Large intestine (tissue), 3 donors: ENCODE results near the gene TSKU. TPM values are rescaled to one million over a fixed set of nuclear protein-coding genes. Genes with fewer than 3 reads are reported as not detected.

Experiments used
- DNase-seq, 2 donors: peaks; one replicate each; pipeline versions ENCODE4 v3.0.0 to v3.0.0-alpha.2; 2013
- H3K27ac ChIP-seq: one replicate; pipeline ENCODE4 v1.5.1; 2013; ENCODE audit warnings: low read length
- H3K27me3 ChIP-seq: 2 replicates; pipeline ENCODE4 v1.6.1; 2013; ENCODE audit warnings: low read length; ENCODE audit not compliant: control insufficient read depth, insufficient read depth
- H3K36me3 ChIP-seq: 2 replicates; pipeline ENCODE4 v1.6.1; 2013; ENCODE audit warnings: low read length; ENCODE audit not compliant: control insufficient read depth, insufficient read depth
- H3K4me1 ChIP-seq: one replicate; pipeline ENCODE4 v1.6.1; 2013; ENCODE audit warnings: low read length; ENCODE audit not compliant: control insufficient read depth, insufficient read depth
- H3K4me3 ChIP-seq: one replicate; pipeline ENCODE4 v1.5.1; 2013; ENCODE audit warnings: low read length
- H3K9me3 ChIP-seq: one replicate; pipeline ENCODE4 v1.6.1; 2013; ENCODE audit warnings: mild to moderate bottlenecking, low read depth, low read length, moderate library complexity; ENCODE audit not compliant: control insufficient read depth
- WGBS: methylation state at CpG from one replicate; pipeline ENCODE4 v1.1.5; 2013; ENCODE audit warnings: low lambda C conversion rate; ENCODE audit not compliant: insufficient coverage; 5-methylcytosine and 5-hydroxymethylcytosine counted together
- polyA plus RNA-seq: library from polyadenylated mRNA; unstranded; fragments of 120-200 nt; gene quantifications from one replicate; pipeline ENCODE4 v1.2.1, GENCODE V29; 2013

TSKU gene
- polyA plus RNA-seq, 1 donor: 26.6 TPM

- H3K27ac ChIP-seq: no peak overlapping the region
- H3K4me1 ChIP-seq: peaks cover 59% of the 10 kb centered on the region
- WGBS: no CpG with 5 or more reads among the region's 20 CpGs
- no peaks in the 10 kb centered on the region for H3K27me3 ChIP-seq
- H3K4me3 ChIP-seq: no peak overlapping the region
- H3K36me3 ChIP-seq: peaks cover 25% of the 10 kb centered on the region
- no peaks in the 10 kb centered on the region for H3K9me3 ChIP-seq
- peak; percentile 49 to 73 for DNase-seq
These were observed 13.5 kb downstream of the TSKU start for GRCh38 chr11:76796511-76797198.

GRCh38 chr11:76797341-76798201 lies 14.4 kb downstream of the TSKU start:
- no peak for DNase-seq
- H3K4me1 ChIP-seq: peaks cover 52% of the 10 kb centered on the region

DNA sequence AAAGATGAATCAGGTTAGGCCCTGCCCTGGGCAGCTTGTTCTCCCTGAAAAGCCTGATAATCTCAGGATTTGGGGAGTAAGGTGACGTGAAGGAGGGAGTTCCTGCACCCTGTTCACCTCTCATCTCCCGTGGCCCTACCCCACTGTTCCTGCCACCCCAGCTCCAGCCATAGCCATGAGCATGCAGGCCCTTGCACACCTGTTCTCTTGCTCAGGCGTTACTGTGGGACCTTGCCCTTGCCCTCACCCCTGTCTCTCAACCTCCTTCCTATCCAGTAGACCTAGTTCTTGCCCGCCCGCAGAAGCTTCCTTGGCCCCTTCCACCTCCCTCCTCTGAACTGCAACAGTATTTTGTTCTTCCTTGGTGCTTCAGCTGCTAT lies 15.0 kb downstream of the TSKU start:
- Histone ChIP-seq H3K27me3 (no peaks in the 10 kb centered on the region), H3K36me3 (peaks cover 25% of the 10 kb centered on the region), H3K27ac (no peak overlapping the region), H3K4me1 (peaks cover 50% of the 10 kb centered on the region), H3K9me3 (no peaks in the 10 kb centered on the region), H3K4me3 (no peak overlapping the region)
- DNase-seq: no peak
- 83% methylated on average over 1 of the region's 5 CpGs for WGBS

More at GRCh38 chr11:76797341-76798201, 14.4 kb downstream of the TSKU start:
- H3K36me3 ChIP-seq: peaks cover 25% of the 10 kb centered on the region
- WGBS: no CpG with 5 or more reads among the region's 11 CpGs
- H3K9me3 ChIP-seq: no peaks in the 10 kb centered on the region
- no peaks in the 10 kb centered on the region for H3K27me3 ChIP-seq
- H3K4me3 ChIP-seq: no peak overlapping the region
- H3K27ac ChIP-seq: no peak overlapping the region

- WGBS: no CpG with 5 or more reads among the region's 9 CpGs
- no peaks in the 10 kb centered on the region for H3K9me3 ChIP-seq
- peaks cover 46% of the 10 kb centered on the region for H3K4me1 ChIP-seq
- H3K27ac ChIP-seq: no peak overlapping the region
- peaks cover 25% of the 10 kb centered on the region for H3K36me3 ChIP-seq
- DNase-seq: no peak
- no peaks in the 10 kb centered on the region for H3K27me3 ChIP-seq
- H3K4me3 ChIP-seq: no peak overlapping the region
These were observed 15.5 kb downstream of the TSKU start for GRCh38 chr11:76798671-76799065.

DNA sequence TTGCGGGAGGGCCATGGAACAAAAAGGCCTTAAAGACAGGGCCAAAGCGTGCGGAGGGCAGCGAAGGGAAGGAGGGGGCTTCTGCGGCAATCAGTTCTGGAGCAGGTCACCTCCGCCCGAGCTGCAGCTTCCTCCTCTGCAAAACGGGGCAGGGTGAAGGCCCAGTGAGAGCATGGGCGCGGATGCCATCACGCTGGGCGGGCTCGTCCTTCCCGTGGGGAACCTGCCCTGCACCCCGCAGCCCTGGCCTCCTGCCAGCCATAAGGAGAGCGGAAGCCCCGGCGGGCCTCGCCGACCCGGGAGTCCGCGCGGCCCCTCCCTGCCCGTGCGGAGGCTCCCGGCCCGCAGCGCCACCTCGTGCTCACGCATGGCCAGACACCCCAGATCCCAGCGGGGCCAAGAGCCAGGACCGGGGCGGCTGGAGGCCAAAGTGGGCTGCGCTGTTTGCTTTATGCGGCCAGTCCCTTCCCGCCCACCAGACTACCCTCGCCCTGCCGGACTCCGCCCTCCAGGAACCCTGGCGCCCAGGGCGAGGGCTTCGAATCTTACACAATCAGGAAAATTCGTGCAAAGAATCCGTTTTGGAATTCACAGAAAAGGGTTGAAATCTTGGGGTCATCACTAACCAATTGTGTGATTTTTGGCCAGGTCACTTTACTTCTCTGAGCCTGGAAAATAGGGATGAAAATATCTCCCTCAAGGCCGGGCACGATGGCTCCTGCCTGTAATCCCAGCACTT lies 16.1 kb downstream of the TSKU start:
- WGBS: 80% methylated on average over 1 of the region's 47 CpGs
- Histone ChIP-seq H3K4me1 (peaks cover 40% of the 10 kb centered on the region), H3K4me3 (peak overlapping the region; percentile 17), H3K9me3 (no peaks in the 10 kb centered on the region), H3K27me3 (no peaks in the 10 kb centered on the region), H3K27ac (no peak overlapping the region), H3K36me3 (peaks cover 25% of the 10 kb centered on the region)
- DNase-seq: peak; percentile 82 to 83

DNA sequence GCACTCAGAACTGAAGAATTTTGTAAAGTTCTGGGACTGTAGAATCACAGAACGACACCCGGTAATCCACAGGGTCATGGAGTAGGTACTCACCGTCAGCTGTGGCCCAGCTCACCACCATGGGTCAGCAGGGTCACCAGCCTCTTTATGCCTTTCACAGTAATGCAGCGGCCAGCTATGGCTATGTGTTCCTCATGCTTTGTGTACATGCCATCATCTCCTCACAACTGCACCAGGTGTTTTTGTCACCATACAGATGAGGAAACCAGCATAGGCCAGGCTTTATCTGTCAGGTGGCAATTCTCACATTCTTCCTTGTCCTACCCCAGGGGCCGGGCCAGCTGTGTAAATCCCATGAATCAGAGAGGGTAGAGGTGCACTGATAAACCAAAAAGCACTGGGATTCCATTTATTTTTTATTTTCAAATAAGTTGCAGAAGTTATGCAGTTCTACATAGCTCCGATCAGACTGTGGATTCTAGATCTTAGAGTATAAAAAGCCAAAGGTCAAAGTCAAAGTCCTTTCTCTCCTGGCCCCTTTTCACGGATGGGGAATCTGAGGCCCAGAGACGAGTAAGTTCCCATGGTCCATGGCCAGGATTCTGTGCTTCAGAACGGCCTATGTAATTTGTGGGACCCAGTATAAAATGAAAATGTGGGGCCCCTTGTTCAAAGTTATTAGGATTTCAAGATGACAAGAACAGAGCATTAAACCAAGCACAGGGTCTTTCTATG lies 17.5 kb downstream of the TSKU start:
- peaks cover 32% of the 10 kb centered on the region for H3K4me1 ChIP-seq
- no CpG with 5 or more reads among the region's 9 CpGs for WGBS
- no peak overlapping the region for H3K27ac ChIP-seq
- no peaks in the 10 kb centered on the region for H3K27me3 ChIP-seq
- no peaks in the 10 kb centered on the region for H3K9me3 ChIP-seq
- H3K36me3 ChIP-seq: peaks cover 23% of the 10 kb centered on the region
- DNase-seq: no peak
- H3K4me3 ChIP-seq: no peak overlapping the region

DNA sequence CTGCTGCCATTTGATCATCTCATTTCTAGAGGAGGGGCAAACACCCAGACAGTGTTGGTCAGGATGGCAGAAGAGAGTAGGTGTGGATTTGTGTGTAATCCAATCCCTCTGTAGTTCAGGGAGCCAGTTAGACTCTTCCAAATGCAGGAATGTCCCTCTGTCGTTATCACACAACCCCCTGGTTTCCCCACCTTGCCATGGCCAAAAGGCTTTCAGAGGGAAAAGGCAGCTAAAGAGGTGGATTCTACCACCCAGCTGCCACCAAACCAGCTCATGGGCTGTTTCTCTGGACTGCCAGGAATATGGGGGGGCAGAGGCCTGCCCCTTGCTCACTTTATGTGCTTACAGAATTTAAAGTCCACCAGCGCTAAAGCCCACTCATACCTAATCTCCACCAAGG lies 18.1 kb downstream of the TSKU start:
- peaks cover 17% of the 10 kb centered on the region for H3K36me3 ChIP-seq
- H3K9me3 ChIP-seq: no peaks in the 10 kb centered on the region
- H3K4me3 ChIP-seq: no peak overlapping the region
- no peak for DNase-seq
- H3K27me3 ChIP-seq: no peaks in the 10 kb centered on the region
- no peak overlapping the region for H3K27ac ChIP-seq
- no CpG with 5 or more reads among the region's 2 CpGs for WGBS
- peaks cover 29% of the 10 kb centered on the region for H3K4me1 ChIP-seq

GRCh38 chr11:76801736-76802135 lies 18.6 kb downstream of the TSKU start:
- Histone ChIP-seq H3K4me3 (no peak overlapping the region), H3K36me3 (peaks cover 12% of the 10 kb centered on the region), H3K27ac (no peak overlapping the region), H3K27me3 (no peaks in the 10 kb centered on the region), H3K9me3 (no peaks in the 10 kb centered on the region), H3K4me1 (peaks cover 24% of the 10 kb centered on the region)
- DNase-seq: no peak
- WGBS: no CpG with 5 or more reads among the region's 2 CpGs

DNA sequence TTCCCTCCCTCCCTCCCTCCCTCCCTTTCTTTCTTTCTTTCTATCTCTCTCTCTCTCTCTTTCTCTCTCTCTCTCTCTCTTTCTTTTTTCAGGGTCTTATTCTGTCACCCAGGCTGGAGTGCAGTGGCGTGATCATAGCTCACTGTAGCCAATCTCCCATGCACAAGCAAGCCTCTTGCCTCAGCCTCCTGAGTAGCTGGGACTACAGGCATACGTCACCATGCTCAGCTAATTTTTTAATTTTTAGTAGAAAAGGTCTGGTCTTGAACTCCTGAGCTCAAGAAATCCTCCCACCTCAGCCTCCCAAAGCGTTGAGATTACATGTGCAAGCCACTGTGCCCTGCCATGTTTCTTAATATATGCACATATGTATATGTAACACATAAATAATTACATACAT lies 19.0 kb downstream of the TSKU start:
- Histone ChIP-seq H3K4me1 (peaks cover 21% of the 10 kb centered on the region), H3K4me3 (no peak overlapping the region)

DNA sequence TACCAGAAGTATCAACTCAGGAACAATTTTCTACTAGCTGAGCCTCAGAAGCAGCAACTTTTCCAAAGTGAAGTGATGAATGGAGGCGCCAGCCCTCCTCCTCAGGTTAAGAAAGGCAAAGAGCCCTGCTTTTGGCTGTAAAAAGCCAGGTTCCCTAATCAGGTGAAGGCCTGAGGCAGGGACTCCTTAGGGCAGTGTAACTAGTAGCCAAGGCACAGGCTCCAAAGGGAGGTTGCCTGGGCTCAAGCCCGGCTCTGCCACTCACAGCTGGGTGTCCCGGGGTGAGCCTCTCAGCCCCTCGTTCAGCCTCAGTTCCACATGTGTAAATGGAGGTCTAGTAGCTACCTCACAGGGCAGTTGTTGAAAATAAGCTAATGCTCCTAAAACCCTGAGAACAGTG lies 19.5 kb downstream of the TSKU start:
- H3K9me3 ChIP-seq: no peaks in the 10 kb centered on the region
- H3K4me1 ChIP-seq: peaks cover 21% of the 10 kb centered on the region
- H3K27me3 ChIP-seq: no peaks in the 10 kb centered on the region
- no CpG with 5 or more reads among the region's 4 CpGs for WGBS
- no peak for DNase-seq
- no peak overlapping the region for H3K27ac ChIP-seq
- H3K4me3 ChIP-seq: no peak overlapping the region
- H3K36me3 ChIP-seq: peaks cover 3% of the 10 kb centered on the region

More for the DNA sequence above, 19.0 kb downstream of the TSKU start:
- Histone ChIP-seq H3K27me3 (no peaks in the 10 kb centered on the region), H3K36me3 (peaks cover 8% of the 10 kb centered on the region), H3K9me3 (no peaks in the 10 kb centered on the region), H3K27ac (no peak overlapping the region)
- DNase-seq: no peak
- no CpG with 5 or more reads among the region's 3 CpGs for WGBS
